Measurements from ENCODE around the gene BZW2. TPM values are rescaled to one million over a fixed set of nuclear protein-coding genes. Genes with fewer than 3 reads are reported as not detected.

The BZW2 gene
- total RNA-seq, 1 donor from 2014 or later, result 126 TPM

DNA sequence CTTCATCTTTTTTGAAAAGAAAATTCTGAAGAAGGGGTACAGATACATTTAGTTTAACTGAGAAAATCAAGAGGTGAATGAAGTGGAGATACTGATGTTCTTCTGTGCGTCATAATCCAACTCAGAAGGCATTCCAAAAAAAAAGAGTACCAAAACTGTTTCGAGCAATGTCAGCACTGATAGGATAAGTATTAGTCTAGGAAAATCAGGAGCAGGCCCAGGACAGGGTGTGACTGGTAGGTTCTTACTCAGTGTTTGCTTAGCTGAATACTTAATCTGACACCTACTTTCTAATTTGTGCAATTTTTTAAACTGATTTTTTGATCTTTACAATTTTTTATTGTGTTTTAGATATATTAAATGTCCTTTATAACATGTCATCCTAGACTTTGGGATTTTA, 4.3 kb downstream of the BZW2 start:
- no peaks in the 10 kb centered on the region for H3K9me3 Mint-ChIP-seq
- no peak for DNase-seq (ENCODE audit: low spot score)
- peaks cover 29% of the 10 kb centered on the region for H3K4me1 Mint-ChIP-seq
- peaks cover 6% of the 10 kb centered on the region for H3F3A ChIP-seq (ENCODE audit: low read depth)
- H3K9ac ChIP-seq, result no peak overlapping the region
- no peaks in the 10 kb centered on the region for H3K27me3 Mint-ChIP-seq (ENCODE audit: insufficient read depth, low read depth)
- H3K4me3 Mint-ChIP-seq, result no peak overlapping the region
- no peaks in the 10 kb centered on the region for H3K9me3 ChIP-seq (ENCODE audit: low read depth)
- no peak overlapping the region for H3K27ac ChIP-seq
- peaks cover 92% of the 10 kb centered on the region for H3K79me2 ChIP-seq (ENCODE audit: low read depth)
- TF ChIP-seq EZH2phosphoT487 (IDR thresholded peaks at IDR 0.05) (no peak), EZH2 (IDR thresholded peaks at IDR 0.05) (no peak)
- TF ChIP-seq, protein P1, sequence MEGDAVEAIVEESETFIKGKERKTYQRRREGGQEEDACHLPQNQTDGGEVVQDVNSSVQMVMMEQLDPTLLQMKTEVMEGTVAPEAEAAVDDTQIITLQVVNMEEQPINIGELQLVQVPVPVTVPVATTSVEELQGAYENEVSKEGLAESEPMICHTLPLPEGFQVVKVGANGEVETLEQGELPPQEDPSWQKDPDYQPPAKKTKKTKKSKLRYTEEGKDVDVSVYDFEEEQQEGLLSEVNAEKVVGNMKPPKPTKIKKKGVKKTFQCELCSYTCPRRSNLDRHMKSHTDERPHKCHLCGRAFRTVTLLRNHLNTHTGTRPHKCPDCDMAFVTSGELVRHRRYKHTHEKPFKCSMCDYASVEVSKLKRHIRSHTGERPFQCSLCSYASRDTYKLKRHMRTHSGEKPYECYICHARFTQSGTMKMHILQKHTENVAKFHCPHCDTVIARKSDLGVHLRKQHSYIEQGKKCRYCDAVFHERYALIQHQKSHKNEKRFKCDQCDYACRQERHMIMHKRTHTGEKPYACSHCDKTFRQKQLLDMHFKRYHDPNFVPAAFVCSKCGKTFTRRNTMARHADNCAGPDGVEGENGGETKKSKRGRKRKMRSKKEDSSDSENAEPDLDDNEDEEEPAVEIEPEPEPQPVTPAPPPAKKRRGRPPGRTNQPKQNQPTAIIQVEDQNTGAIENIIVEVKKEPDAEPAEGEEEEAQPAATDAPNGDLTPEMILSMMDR (IDR thresholded peaks at IDR 0.05), result no peak
- peaks cover 18% of the 10 kb centered on the region for H3K36me3 Mint-ChIP-seq
- H3K27ac Mint-ChIP-seq, result no peak overlapping the region
- no peak overlapping the region for H3K4me2 ChIP-seq
- peaks cover 33% of the 10 kb centered on the region for H4K20me1 ChIP-seq (ENCODE audit: low read depth)
- H2AFZ ChIP-seq (replicated peaks), result no peak overlapping the region
- no peaks in the 10 kb centered on the region for H3K36me3 ChIP-seq
- H3K4me1 ChIP-seq, result peaks cover 44% of the 10 kb centered on the region
- H3K27me3 ChIP-seq, result no peaks in the 10 kb centered on the region
- H3K4me3 ChIP-seq, result no peak overlapping the region

DNA sequence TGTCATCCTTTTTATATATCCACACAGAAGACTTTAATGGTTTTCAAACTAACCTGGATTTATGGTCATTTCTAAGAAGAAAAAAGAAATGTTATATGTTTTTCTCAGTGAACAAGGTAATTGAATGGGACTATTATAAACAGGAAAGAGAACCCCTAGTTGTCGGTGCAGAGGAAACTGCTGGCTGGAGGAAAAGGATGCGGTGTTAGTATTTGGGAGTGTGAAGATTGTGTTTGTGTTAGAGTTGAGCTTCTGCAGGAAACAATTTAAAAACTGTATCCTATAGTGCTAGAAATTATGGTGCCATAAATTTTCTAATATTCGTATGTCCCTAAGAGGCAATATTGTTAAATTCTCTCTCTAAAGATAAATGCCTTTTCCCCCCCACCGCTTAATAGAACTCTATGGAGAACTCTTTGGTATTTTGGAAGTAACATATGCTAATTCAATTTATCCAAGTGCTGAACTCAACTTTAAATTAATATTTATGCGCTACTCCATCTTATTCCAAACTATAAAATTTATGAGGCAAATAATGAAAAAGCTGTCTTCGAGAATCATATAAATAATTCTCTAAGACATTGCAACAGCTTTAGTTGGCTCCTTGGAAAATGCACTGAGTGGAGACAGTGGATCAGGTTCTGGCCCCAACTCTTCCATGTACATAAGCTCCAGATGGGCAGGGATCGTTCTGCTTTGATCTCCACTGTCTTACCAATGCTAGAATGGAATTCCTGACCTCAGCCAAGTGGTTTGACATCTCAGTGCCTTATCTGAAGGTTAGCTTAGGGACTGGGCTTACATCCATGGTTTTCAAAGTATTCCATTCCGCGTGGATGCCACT, 5.6 kb downstream of the BZW2 start:
- Mint-ChIP-seq H3K27ac (no peak overlapping the region), H3K36me3 (peaks cover 22% of the 10 kb centered on the region), H3K4me1 (peaks cover 28% of the 10 kb centered on the region), H3K9me3 (no peaks in the 10 kb centered on the region), H3K4me3 (no peak overlapping the region), H3K27me3 (ENCODE audit: insufficient read depth, low read depth) (no peaks in the 10 kb centered on the region)
- Histone ChIP-seq H3K4me3 (no peak overlapping the region), H4K20me1 (ENCODE audit: low read depth) (peaks cover 33% of the 10 kb centered on the region), H3K9ac (no peak overlapping the region), H3K27ac (no peak overlapping the region), H3F3A (ENCODE audit: low read depth) (peaks cover 4% of the 10 kb centered on the region), H3K27me3 (no peaks in the 10 kb centered on the region), H3K4me1 (peaks cover 44% of the 10 kb centered on the region), H3K4me2 (no peak overlapping the region), H3K9me3 (ENCODE audit: low read depth) (no peaks in the 10 kb centered on the region), H3K79me2 (ENCODE audit: low read depth) (peaks cover 100% of the 10 kb centered on the region), H3K36me3 (no peaks in the 10 kb centered on the region), H2AFZ (replicated peaks) (no peak overlapping the region)
- TF ChIP-seq EZH2 (IDR thresholded peaks at IDR 0.05), result no peak
- TF ChIP-seq, protein P1 (IDR thresholded peaks at IDR 0.05), result no peak
- no peak for TF ChIP-seq EZH2phosphoT487 (IDR thresholded peaks at IDR 0.05)
- no peak for DNase-seq (ENCODE audit: low spot score)

DNA sequence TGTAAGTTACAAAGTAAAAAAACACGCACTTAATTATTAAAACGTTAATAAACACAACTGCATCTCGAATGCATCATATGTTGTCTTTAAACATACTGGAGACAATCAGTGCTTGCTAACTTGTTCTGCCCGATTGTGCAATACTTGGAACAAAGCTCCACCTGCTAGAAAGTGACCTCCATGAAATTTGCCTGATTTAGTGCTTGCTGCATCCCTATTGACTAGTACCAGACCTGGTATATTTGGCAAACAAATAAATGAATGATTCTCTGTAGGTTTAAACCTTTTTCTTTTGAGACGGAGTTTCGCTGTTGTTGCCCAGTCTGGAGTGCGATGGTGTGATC, 6.2 kb downstream of the BZW2 start:
- Mint-ChIP-seq H3K4me1 (peaks cover 22% of the 10 kb centered on the region), H3K4me3 (no peak overlapping the region), H3K36me3 (peaks cover 25% of the 10 kb centered on the region), H3K9me3 (no peaks in the 10 kb centered on the region), H3K27me3 (ENCODE audit: insufficient read depth, low read depth) (no peaks in the 10 kb centered on the region), H3K27ac (no peak overlapping the region)
- Histone ChIP-seq H3K27me3 (no peaks in the 10 kb centered on the region), H3K4me1 (peaks cover 41% of the 10 kb centered on the region), H3K79me2 (ENCODE audit: low read depth) (peaks cover 100% of the 10 kb centered on the region), H4K20me1 (ENCODE audit: low read depth) (peaks cover 30% of the 10 kb centered on the region), H3K9ac (no peak overlapping the region), H2AFZ (replicated peaks) (no peak overlapping the region), H3F3A (ENCODE audit: low read depth) (peaks cover 4% of the 10 kb centered on the region), H3K36me3 (no peaks in the 10 kb centered on the region), H3K9me3 (ENCODE audit: low read depth) (no peaks in the 10 kb centered on the region), H3K4me2 (no peak overlapping the region), H3K4me3 (no peak overlapping the region), H3K27ac (no peak overlapping the region)
- TF ChIP-seq, protein P1 (IDR thresholded peaks at IDR 0.05), result no peak
- no peak for TF ChIP-seq EZH2phosphoT487 (IDR thresholded peaks at IDR 0.05)
- no peak for TF ChIP-seq EZH2 (IDR thresholded peaks at IDR 0.05)
- no peak for DNase-seq (ENCODE audit: low spot score)
